NCI-H460 (cell line): ENCODE measurements around the gene ZFYVE26. TPM values are rescaled to one million over a fixed set of nuclear protein-coding genes. Genes with fewer than 3 reads are reported as not detected.
"Not testable (repeated sequence)": the region's sequence is repeated elsewhere in the genome, so short reads cannot be mapped to it uniquely, and the experiment has no call there.

Experiments
- DNase-seq: peaks from one replicate; pipeline ENCODE4 v3.0.0-alpha.2; 2016; ENCODE audit warnings: low read depth; ENCODE audit errors: extremely low read depth
- polyA plus RNA-seq: library from polyadenylated mRNA; depleted of rRNA; stranded (reverse); fragments of >200 nt; gene quantifications from 2 replicates; pipeline ENCODE4 v1.2.3, GENCODE V29; 2014; cell fraction: nucleus; rRNA removed
- total RNA-seq: library from RNA; depleted of rRNA; stranded (reverse); fragments of >200 nt; shearing (Covaris generic); gene quantifications from 2 replicates; pipeline ENCODE4 v1.2.3, GENCODE V29; 2014; rRNA removed

The ZFYVE26 gene
- 10.5 and 13.4 TPM in 2 replicates for total RNA-seq
- 6.7 and 7.8 TPM in 2 replicates for polyA plus RNA-seq

DNA sequence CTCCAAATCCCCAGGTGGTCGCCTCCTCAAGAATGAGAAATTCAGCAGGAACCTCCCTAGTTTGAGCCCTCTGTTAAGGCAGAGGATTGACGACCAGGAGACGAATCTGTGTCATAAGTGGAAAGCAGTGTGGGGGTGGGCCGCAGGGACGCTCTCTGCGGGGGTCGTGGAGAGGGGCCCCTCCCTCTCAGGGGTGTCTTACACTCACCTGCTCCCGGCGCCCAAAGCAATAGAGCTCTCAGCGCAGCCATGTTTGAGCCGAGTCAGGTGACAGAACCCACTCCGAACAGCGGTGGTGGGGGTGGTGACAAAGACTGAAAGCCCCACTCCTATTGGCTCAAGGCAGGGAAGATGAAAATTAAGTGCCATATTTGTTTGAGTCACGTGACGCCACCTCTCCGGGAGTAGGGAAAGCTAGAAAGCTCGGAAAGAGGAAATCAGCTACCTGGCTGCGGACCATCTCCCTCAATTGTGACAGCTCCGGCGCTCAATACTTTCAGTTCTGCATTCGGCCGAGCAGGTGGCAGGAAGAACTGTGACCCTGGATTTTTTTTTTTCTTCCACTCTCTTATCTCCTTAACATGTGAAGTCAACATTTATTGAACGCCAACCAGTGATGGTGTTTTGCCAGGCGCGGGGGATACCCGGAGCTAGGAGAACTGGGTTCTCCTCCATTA lies at the start of gene ZFYVE26:
TSS of gene ZFYVE26 (minus strand) at position 265 of the 677 bp plus-strand sequence. CDS start 627 bp downstream, outside the sequence.
- peak; percentile 95 for DNase-seq

GRCh38 chr14:67863223-67863622 lies 46.8 kb upstream of the ZFYVE26 start:
- DNase-seq = no peak

GRCh38 chr14:67859169-67859749 lies 42.9 kb upstream of the ZFYVE26 start:
- DNase-seq = no peak

DNA sequence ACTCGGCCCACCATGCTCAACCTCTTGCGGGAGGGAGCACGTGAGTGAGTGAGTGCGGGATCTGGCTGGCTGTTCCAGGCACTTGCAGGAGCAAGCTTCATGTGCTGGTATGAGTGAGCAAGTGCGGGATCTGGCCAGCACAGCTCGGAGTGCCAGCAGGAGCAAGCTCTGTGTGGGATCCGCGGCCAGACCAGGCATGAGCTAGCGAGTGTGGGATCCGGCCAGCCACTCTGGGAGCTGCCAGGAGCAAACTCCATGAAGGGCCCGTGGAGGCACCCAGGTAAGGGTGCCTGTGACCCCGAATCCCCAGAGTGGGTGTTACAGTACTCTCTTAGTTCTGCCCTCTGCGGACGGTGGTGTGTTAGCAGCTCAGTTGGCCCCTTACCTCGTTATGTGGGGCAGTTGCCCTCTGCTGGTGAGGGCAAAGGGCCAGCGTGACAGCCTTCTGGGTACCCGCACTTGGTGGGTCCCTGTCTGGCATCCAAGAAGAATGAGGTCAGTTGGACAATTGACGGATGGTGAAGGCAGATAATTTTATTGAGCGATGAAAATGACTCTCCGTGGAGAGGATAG lies 41.5 kb upstream of the ZFYVE26 start:
- no peak for DNase-seq

- DNase-seq = no peak
Measured at GRCh38 chr14:67856827-67857226, 40.4 kb upstream of the ZFYVE26 start.

DNA sequence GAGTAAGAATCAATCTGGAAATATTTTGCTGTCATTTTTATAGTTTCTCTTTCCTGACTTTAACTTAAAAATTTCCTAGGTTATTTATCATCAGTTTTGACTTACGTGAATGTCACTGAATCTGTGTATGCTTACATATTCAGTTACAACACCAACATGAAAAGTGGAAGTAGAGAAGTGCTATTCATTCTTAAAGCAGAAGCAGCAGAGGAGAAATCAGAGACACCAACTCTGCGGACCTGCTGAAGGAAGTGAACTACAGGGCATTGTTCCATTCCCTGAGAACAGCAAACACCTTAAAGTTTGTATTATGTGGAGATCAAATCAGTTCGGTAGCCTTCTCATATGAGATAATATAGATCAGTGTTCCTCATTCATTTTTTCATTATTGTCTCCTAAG lies 37.3 kb upstream of the ZFYVE26 start:
- DNase-seq = no peak

DNA sequence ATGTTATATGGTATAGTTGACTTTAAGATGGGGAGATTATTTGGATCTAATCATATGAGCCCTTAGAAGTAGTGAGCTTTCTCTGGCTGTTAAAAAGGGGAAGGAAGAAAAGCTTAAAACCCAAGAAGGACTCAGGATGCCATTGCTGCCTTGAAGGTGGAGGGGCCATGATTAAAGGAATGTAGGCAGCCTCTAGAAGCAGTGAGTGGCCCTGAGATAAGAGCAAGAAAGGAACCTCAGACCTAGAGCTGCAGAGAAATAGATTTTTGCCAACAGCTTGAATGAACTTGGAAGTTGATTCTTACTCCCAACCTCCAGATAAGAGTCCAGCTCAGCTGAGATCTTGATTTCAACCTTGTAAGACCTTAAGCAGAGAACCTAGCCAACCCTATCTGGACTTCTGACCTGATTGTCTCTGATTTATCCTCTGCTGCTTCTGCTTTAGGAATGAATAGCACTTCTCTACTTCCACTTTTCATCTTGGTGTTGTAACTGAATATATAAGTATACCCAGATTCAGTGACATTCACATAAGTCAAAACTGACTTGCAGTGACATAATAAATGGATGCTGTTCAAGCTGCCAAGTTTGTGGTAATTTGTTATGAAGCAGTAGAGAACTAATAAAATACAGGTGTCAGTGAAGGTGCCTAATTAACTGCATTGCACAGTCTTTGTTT lies 36.7 kb upstream of the ZFYVE26 start:
- DNase-seq = no peak

- DNase-seq = no peak
Measured at GRCh38 chr14:67851785-67852410, 35.5 kb upstream of the ZFYVE26 start.

DNA sequence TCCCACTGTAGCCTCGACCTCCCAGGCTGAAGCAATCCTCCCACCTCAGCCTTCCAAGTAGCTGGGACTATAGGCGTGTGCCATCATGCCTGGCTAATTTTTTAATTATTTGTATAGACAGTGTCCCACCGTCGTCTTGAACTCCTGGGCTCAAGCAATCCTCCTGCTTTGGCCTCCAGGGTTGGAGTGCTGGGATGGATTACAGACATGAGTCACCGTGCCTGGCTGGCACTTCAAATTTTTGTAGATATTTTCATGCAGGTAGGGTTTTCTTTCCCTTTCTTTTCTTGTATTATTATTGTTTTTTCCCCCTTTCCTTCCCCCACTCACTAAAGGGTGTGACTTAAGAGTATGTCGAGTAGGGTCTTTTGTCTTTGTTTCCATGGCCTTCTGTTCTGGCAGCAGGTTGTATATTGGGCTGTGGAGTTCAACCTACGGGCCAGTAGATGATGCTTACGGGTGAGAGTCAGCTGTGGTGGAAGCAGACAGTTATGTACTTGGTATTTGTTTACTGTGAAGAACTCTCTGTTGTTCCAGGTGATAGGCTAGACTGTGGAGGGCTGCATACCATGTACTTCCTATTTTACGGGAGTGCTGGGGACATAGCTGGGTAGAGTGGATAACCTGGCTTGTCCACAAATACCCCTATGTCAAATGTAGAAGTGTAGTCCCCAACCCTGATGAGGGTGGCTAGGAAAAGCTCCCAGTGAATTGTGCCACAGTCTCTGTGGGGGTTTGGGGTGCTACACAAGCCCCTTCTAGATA lies 33.9 kb upstream of the ZFYVE26 start:
- DNase-seq = no peak

DNA sequence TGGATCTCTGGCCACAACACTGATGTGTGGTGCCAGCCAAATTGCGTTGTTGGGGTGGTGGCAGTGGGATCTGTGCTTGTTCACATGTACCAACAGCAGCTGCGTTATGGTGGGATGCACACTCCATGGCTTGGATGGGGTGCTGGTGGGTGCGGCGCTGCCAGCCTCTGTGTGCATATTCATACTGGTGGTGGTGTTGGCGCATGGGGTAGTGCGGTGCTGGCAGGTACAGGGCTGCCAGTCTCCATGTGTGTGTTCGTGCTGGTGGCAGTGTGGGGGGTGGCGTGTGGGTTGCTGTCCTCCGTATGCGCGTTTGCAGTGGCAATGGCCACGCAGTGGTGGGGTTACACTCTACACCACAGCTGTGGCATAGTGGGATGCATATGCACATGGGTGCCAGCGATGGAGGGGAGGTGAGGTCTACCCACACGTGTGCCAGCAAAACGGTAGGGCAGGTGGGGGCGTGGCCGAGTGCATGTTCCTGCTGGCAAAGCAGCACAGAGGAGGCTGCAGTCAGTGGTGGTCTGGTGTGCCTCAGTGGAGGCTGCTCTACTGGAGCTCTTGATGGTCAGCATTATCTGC lies 29.7 kb upstream of the ZFYVE26 start:
- no peak for DNase-seq

- DNase-seq = peak; percentile 64
Measured at GRCh38 chr14:67837011-67837624, 20.7 kb upstream of the ZFYVE26 start.

DNA sequence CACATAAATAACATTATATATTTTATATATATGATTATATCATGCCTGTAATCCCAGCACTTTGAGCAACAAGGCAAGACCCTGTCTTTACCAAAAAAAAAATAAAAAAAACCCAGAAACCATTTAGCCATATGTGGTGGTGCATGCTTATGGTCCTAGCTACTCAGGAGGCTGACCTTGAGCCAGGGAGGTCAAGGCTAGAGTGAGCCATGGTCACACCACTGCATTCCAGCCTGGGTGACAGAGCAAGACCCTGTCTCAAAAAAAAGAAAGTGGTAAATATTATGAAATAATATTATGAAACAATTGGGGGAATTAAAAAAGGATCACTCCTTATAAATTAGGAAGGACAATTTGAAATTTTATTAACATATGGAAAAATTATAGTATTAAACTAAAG lies 19.2 kb upstream of the ZFYVE26 start:
- no peak for DNase-seq

GRCh38 chr14:67833403-67833802 lies 17.0 kb upstream of the ZFYVE26 start:
- no peak for DNase-seq

DNA sequence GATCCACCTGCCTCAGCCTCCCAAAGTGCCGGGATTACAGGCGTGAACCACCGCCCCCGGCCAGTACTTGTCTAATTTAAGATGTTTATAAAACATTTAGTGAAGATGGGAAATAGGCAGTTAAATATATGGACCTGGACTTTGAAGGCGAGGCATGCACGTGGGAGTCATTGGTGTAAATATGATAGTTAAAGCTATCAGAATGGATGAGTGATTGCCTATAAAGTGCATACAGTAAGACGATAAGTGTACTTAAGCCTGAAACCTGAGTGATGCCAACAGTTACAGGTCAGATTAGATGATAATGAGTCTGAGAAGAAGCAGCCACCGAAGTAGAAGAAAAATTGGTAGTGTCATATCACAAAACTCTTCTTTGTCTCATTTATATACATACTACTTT lies 14.7 kb upstream of the ZFYVE26 start:
- DNase-seq = no peak

GRCh38 chr14:67821121-67821520 lies 4.7 kb upstream of the ZFYVE26 start:
- no peak for DNase-seq

GRCh38 chr14:67820428-67820971 lies 4.1 kb upstream of the ZFYVE26 start:
- no peak for DNase-seq

DNA sequence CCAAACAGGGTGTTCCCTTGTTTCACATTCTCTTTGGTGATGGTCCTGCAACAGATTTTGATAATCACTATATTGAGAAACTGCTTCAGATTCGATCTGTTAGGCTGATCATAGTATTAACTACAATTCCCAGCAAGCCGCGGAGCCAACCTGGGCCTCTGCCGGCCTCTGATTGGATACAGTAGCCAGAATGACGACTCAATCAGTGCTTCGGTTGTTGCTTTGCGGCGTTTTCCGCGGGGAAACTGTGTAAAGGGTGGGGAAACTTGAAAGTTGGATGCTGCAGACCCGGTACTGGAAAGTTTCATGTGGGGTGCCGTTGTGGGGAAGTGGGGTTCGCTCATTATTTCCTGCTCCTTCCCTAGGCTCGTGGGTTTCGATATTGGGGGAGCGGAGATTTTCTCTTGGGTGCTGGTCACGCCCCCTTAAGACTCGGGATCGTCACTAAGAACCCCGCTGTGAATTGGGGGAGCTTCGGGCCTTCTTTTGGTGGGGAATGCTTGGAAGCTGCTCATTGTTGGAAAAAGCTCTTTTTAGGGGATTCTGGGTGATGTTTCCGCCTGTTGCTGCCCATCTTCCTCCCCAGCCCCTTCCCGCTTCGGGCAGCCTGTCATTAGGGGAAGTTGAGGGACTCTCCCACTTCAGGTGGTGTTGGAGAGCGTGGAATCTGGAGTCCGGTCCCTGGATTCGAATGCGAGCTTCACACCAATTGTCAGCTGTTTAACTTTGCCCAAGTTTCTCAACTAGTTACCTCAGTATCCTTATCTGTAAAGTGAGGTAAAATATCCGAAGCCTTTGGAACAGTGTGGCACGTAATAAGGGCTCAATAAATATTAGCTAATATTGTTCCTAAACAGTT lies 3.4 kb upstream of the ZFYVE26 start, which contains the start of gene RAD51B:
TSS of gene RAD51B (plus strand) at position 217 of the 859 bp plus-strand sequence.
- DNase-seq = peak; percentile 84

GRCh38 chr14:67818476-67818875 lies 2.1 kb upstream of the ZFYVE26 start:
- DNase-seq = not testable (repeated sequence)
